HG02623 (cell line): ENCODE results near the gene DTNBP1.

Experiments used
- ATAC-seq: cut with Tn5 transposase; IDR thresholded peaks from one replicate; pipeline ENCODE4 v1.9.1; 2021; ENCODE audit warnings: moderate library complexity; ENCODE audit not compliant: unreplicated experiment

Gene DTNBP1

DNA sequence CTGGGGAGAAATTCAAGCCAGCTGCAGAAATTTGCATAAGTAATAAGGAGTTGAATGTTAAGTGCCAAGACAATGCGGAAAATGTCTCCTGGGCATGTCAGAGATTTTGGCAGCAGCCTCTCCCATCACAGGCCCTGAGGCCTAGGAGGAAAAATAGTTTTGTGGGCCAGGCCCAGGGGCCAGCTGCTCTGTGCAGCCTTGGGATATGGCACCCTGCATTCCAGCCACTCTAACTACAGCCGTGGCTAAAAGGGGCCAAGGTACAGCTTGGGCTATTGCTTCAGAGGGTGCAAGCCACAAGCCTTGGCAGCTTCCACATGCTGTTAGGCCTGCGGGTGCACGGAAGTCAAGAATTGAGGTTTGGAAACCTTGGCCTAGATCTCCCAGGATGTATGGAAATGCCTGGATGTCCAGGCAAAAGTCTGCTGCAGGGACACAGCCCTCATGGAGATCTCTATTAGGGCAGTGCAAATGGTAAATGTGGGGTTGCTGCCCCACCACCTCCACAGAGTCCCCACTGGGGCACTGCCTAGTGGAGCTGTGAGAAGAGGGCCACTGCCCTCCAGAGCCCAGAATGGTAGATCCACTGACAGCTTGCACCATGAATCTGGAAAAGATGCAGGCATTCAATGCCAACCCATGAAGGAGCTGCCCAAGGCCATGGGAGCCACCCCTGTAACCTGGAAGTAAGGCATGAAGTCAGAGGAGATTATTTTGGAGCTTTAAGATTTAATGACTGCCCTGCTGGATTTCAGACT lies 126.5 kb downstream of the DTNBP1 start:
- no peak for ATAC-seq

DNA sequence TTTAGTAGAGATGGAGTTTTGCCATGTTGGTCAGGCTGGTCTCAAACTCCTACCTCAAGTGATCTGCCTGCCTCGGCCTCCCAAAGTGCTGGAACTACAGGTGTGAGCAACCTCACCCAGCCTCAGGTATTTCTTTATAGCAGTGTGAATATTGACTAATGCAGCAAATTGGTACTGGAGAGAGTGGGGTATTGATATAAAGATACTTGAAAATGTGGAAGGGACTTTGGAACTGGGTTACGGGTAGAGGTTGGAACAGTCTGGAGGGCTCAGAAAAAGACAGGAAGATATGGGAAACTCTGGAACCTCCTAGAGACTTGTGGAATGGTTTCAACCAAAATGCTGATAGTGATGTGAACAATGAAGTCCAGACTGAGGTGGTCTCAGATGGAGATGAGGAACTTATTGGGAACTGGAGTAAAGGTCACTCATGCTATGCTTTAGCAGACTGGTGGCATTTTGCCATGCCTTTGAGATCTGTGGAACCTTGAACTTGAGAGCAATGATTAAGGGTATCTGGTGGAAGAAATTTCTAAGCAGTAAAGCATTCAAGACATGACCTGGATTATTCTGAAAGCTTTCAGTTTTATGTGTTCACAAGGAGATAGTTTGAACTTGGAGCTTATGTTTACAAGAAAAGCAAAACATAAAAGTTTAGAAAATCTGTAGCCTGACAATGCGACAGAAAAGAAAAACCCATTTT lies 127.2 kb downstream of the DTNBP1 start:
- no peak for ATAC-seq

DNA sequence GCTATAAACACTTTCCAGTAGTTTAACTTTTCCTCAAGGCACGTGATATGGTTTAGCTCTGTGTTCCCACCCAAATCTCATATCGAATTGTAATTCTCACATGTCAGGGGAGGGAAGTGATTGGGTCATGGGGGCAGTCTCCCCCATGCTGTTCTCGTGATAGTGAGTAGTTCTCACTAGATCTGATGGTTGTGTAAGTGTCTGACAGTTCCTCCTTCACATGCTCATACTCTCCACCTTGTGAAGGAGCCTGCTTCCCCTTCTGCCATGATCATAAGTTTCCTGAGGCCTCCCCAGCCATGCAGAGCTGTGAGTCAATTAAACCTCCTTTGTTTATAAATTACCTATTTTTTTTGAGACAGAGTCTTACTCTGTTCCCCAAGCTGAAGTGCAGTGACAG lies 127.9 kb downstream of the DTNBP1 start:
- no peak for ATAC-seq

DNA sequence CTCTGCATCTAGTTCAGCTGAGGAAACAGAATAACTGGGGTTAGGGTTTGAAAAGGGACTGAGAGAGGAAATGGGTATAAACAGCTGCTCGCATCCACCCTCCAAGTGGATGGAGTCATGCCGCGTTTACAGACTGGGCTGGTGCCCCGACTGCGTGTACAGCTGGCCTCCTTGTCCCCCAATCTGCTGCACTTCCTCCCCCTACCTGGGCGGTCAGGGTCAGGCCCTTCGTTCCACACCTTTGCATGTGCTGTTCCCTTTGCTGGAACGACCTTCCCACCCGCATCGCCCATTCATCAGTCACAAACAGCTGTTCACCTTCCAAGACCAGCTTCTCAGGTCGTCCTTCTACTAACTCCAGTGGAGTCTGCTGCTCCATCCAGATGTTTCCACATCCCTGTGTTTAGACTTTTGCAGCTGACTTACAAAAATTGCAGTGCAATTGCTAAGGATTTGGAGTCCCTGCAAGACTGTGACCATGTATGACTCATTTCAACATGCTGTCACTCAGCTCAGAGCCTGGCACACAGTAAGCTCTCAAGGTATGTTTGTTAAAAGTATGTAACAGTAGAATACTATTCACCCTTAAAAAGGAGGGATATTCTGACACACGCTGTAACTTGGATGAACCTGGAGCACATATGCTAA lies 129.3 kb downstream of the DTNBP1 start:
- ATAC-seq, result no peak

DNA sequence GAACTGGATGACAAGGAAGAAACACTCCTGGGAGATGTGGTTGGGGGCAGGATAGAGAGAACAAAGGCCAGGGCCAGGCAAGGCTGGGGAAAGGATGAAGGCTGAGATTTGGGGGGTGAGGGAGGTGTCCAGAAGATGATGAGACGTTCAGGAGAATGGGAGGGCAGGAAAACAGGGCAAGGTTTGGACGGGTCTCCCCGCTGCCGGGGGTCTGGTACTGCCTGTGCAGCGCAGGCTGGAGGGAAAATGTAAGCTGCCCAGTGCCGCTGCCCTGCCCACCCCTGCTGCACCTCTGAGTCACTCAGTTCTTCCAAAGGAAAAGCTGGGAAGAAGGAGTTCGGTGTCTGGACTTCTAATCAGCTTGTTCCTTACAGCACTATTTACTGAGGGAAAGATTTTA lies 130.9 kb downstream of the DTNBP1 start:
- no peak for ATAC-seq

DNA sequence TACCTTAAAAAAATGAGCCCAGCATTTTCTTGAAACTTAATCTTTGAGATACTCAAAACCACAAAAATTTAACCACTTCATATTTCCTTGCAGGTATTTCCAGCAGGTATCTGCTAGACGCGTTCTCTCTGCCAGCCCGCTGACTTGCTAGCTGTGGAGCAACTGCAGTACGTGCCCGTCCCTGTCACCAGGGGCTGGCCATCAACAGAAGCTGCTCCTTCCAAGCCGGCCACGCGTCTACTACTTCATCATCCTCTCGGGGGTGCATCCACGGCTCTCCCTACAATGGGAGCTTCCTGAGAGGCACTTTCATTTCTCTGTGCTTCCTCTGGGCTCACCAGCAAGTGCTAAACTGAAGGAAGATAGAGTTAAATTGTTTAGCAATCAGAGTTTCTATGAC lies 132.4 kb downstream of the DTNBP1 start:
- ATAC-seq, result no peak

DNA sequence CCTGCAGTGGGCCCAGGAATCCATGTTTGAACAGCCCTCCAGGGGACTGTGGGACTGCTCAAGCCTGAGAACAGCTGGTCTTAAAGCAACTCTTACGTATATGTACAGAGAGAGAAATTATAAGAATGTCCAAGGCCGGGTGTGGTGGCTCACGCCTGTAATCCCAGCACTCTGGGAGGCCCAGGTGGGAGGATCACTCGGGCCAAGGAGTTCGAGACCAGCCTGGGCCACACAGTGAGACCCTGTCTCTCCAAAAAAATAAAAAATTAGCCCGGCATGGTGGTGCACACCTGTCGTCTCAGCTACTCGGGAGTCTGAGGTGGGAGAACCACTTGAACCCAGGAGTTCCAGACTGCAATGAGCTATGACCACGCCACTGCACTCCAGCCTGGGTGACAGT lies 134.0 kb downstream of the DTNBP1 start:
- no peak for ATAC-seq

DNA sequence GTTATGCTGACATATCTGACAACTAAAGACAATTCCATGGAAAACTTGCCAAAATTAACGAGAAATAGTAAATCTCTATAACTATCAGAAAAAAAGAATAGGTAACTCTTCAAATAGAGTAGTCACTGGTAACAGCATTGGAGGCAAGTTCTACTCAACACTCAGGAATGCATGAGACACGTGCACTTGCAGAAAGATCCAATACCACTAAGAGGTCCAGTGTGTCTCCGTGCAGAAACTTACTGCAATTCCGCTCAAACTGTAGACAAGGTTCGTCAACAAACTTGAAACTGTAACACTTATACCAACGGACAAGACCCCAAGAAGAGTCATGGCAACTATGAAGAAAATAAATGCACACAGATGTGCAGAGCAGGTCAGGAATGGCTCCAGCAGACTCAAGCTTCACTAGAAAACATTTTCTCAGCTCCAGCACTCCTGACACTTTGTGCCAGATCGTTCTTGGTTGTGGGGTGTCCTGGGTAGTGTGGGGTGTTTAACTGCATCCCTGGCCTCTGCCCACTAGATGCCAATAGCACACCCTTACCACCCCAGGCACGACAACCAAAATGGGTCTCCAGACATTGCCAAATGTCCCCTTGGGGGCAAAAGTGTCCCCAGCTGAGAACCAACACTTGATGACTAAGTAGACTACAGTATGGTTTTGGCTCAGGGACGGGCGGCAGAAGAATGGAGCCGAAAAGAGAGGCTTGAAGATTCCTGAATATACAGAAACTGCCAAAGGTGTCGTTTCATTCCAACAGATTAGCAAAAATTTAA lies 134.8 kb downstream of the DTNBP1 start:
- ATAC-seq, result no peak

DNA sequence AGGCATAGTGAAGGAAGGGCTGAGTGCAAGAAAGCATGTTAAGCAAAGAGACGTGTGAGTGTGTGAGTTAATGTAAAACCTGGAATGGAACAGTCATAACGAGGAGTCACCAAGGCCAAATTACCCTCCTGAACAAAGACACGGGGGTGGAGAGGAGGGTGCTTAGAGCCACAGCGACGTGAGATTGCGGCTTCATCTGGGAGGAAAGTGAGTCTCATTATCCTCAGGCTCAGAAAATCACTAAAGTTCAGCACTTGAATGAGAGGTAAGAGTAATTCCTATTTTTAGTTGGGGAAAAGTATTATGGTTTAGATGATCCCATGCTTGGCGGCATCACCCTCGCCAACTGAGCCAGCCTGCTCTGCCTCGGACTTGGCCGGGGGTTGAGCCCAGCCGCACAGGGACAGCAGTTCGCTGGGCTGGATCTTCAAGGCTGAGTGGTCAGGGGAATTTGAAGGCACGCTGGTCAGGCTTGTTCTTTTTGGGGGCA lies 136.6 kb downstream of the DTNBP1 start:
- no peak for ATAC-seq

DNA sequence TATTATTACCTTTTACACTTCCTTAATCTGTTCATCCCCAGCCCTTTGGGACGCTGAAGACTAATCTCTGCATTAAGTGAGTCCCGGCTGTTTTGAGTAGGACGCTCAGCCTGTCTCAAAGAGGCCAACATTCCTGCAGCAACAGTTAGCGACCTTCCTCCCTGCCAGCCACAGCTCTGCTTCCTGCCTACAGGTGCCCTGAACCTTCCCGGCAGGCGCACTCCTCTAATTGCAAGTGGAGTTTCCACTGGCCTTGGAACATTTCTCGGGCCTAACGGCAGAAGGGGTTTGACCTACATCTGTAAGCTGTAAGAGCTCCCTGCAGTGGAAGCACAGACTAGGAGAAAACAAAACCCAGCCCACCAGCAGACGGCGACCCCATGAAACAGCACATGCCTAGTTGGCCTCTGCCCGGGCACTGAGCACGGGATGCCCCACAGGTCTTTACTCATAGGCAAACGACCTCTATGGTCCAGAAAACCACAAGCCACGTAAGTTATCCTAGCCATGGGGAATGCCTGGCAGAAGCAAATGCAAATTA lies 137.9 kb downstream of the DTNBP1 start:
- ATAC-seq, result no peak

DNA sequence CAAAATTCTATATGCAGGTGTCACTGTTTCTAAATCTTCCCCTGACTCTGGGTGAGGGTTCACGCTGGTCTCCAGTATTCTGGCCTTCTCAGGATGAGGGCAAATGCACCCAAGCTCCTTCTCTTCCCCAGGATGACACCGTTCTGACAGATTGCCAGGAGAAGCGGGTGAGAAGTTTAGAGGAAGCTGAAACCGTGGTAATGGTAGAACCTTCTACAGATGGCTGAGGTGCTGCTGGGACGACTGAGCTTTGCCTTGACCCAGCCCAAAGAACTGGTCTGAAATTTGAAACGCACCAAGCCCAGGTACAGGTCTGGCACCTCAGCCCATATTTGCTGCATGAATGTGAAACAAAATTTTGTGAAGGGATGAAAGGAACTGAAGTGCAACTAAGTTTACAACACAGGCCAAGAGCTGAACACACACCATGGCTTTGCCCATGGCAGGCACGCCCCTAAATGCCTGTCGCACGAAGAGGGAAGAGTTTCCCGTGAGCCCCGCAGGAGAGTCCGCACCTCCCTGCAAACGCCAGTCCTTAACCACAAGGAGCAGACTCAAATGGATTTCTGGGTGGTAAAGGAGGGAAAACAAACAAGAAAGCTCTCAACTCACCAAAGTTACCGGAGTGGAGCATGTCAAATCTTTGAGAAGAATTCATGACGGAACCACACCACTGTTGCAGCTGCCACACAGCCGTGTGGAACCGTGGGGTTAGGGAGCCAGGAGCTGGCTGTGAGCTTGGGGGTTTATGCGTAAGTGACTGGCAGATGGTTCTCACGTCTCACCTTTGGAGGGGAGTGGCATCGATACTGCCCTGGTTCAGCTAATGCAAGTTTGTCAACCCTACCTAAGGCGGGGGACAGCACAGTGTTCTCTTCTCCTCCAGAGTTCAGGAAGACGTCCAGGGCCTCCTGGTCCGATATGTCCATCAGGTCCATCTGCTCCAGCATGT lies 138.9 kb downstream of the DTNBP1 start:
- ATAC-seq, result no peak

DNA sequence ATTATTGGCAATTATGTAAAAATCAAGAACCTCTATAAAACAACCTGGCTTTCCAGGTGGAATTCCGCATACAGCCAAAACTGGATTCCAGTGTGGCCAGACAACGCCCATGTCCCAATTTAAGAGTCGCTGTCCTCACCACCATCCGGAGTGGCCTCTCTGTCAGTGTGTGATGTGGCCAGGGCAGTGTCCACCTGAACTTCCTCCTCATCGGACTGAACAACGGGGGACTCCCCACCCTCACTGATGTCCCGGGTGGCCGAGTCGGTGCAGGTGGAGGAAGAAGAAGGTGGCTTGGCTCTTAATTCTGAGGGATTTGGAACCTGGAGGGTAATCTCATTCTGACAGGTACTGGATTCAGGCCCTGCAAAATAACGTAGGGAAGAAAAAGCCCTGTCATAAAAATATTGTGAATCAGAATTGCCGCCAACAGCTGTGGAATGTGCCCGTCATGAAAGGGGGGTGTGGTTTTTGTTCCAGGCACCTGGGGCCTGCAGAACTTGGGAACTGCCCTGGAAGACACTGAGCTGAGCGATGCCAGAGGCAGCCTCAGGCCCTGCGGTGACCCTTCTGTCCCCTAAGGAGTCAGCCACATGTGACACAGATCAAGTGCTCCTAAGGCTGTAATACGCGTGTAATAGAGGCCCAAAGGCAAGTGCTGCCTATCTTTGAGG lies 139.8 kb downstream of the DTNBP1 start:
- ATAC-seq, result no peak

DNA sequence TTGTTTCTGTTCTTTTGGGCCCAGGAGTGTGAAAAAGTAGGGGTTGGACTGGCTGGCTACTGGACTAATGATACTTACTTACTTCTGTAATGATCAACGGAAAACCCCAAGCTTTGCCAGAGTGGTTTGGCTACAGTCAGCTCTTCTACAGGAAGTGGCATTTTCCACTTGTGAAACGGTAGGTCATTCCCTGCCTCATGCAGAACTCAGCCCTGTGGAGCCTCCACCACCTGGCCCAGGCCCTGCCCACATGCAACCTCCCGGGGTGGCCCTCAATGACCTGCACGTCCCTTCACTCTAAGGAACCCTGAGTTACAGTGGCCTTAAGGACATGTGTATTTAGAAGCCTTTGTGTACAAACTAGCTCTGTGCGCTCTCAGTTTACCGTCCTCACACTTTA lies 140.4 kb downstream of the DTNBP1 start:
- no peak for ATAC-seq

DNA sequence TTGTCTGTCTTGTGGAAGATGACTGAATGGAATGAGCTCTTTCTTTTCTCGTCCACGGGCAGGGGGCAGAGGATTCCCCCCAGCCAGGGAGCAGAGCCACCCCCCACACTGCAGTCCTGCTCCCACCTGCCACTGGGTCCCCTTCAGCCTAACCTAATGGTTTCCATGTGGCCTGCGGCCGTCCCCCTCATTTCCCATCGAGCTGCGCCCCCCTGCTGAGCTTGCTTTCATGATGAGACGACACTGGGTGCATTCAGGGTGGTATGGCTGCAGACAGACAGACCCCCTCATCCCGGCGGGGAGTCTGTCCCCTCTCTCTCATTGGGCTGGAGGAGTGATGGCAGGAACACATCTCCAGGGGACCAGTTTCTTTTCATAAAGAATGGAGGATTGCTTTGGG lies 140.8 kb downstream of the DTNBP1 start:
- no peak for ATAC-seq

DNA sequence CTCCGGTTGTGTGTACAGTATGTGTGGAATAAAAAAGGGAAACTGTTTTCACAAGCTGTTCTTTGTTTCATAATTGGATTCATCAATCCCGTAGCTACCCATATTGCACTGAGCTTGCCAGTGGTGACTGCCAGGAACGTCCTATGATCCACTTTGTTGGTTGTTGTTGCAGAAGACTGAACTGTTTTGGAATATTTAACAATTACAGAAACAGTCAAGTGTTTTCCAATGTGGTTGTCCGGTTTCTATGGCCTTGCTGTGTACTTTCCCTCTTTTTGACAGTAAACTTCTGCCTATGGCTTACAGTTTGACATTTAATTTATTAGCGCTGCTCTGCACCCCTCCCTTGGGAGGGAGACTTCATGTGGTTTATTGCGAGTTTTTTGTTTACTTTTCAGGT lies 141.2 kb downstream of the DTNBP1 start:
- ATAC-seq, result no peak

DNA sequence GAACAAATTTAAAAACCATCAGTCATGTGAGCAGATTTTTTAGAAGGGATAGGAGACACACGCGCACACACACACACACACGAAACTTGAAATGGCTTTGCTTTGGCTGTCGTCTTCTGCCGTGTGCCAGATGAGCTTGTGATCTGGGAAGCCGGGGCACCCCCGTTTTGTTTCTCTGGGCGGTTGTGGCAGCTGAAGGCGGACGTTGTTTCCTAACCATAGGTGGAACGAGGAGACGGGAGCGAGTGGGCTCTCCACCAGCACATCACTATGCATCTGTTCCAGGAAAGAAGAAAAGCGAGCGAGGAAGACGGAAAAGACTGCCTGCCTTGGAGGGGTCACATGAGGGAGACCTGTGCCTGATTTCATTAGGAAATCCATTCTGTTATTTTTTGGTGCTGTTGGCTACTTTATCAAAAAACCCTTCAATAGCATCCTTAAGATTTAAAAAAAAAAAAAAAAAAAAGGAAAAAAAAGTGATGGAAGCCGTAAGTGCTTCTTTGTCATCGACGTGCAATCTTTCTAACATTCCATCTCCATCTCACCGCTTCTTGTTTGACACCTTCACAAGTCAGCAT lies 142.1 kb downstream of the DTNBP1 start:
- ATAC-seq, result no peak

DNA sequence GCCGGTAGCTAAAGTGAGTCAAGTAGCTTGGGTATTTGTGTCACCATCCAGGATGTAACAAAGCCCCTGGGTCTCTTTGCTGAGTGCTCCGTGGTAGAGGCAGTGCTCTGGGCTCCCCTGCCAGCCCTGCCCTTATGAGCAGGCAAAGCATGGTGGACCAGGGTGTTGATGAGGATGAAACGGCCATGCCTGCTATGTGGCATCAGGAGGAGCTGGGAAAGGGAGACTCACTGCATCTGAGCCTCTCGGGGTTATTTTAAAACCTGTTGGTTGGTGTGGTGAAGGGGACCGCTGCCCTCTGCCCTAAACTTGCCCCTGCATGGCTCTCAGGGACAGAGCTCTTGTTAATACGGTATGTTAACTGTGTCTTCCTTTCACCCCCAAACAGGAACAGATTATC lies 143.1 kb downstream of the DTNBP1 start:
- no peak for ATAC-seq

DNA sequence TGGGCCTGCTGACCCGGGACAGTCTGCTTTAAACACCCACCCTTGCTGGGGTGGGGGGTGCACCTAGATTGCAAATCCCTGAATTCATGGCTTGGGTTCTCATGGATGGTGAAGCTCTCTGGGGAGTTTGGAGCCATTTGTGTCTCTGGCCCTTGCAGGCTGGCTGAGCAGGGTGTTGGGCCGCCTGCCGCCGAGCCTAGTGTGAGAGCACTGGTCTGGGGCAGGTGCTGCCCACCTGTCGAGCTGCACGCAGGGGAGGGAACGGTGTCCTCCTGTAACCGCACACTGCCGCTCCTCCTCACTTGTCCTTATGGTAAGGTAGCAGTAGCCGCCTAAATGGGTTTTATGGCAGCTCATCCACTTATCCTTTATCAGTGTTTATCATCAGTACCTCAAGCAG lies 143.9 kb downstream of the DTNBP1 start:
- no peak for ATAC-seq

DNA sequence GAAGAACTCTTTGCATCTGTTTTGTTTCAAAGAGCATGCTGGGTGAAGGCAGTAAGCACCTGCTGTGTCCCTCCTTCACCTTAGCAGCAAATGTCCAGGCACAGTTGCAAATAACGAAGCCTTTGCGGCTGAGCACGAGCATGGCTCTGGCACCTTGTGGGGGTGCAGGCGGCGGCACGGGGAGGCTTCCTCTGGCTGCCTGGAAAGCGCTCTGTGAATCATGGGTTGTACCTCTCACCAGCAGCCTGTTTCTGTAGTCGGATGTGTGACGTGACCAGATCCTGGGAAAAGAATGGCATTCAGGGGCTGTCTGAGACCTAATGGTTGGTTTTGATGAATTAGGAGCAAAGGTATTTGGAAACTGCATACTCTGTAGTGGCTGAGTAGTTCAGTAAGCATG lies 144.8 kb downstream of the DTNBP1 start:
- no peak for ATAC-seq
